Pancreas (tissue), 10 donors: Measurements from ENCODE around the gene KRT76. TPM values are rescaled to one million over a fixed set of nuclear protein-coding genes. Genes with fewer than 3 reads are reported as not detected.

Experiments
- ATAC-seq, 4 donors: fragments of 200-7000 bp; cut with Tn5 transposase; one replicate each; pipeline versions ENCODE4 v1.8.0 to v1.9.1; 2020; ENCODE audit warnings: mild to moderate bottlenecking in 4 of 4, moderate library complexity in 4 of 4
- DNase-seq, 6 donors: peaks; one replicate each; pipeline ENCODE4 v3.0.0-alpha.2; 2020
- FAIRE-seq: peaks from 2 replicates; lab custom pipeline; 2012; peaks lifted over from hg19 to GRCh38; lab: Jason Lieb, UNC
- H3K27ac ChIP-seq, 4 donors: fragments of 200-600 bp; sonication (generic); 1 replicate in 3 of 4; 2 replicates in 1 of 4; pipeline versions ENCODE4 v1.5.0 to v1.8.0; 2020
- H3K27me3 ChIP-seq, 4 donors: fragments of 200-600 bp; one replicate each; pipeline ENCODE4 v1.8.0; 2021
- H3K36me3 ChIP-seq, 3 donors: fragments of 200-600 bp; sonication (generic) in 1 of 3; one replicate each; pipeline versions ENCODE4 v1.5.0 to v1.8.0; 2020 to 2021
- H3K4me1 ChIP-seq, 3 donors: fragments of 200-600 bp; one replicate each; pipeline ENCODE4 v1.8.0; 2021
- H3K4me3 ChIP-seq, 4 donors: fragments of 200-600 bp; sonication (generic) in 2 of 4; one replicate each; pipeline versions ENCODE4 v1.5.0 to v1.8.0; 2020 to 2021
- H3K9me3 ChIP-seq, 4 donors: fragments of 200-600 bp; one replicate each; pipeline ENCODE4 v1.8.0; 2021
- CTCF ChIP-seq, 4 donors: fragments of 200-600 bp; sonication (generic) in 3 of 4; IDR thresholded peaks; one replicate each; pipeline versions ENCODE4 v1.5.0 to v1.8.0; 2021; ENCODE audit warnings: antibody characterized with exemption in 4 of 4
- WGBS, 2 donors: extraction: QIAGEN DNeasy Blood & Tissue Kit; methylation state at CpG; one replicate each; pipeline ENCODE4 v1.1.7; 2013; 5-methylcytosine and 5-hydroxymethylcytosine counted together
- intact Hi-C, 3 donors: fragments of 100-400 bp; cut with DNase I; formaldehyde crosslinking; loops; one replicate each; pipeline versions ENCODE4 v1.11.1 to v1.14.2; 2022
- polyA plus RNA-seq, 2 donors: library from polyadenylated mRNA; stranded (reverse); fragments of 200-250 nt; gene quantifications; one replicate each; pipeline ENCODE4 v1.2.3, GENCODE V29; 2013
- total RNA-seq, 6 donors: library from RNA; stranded (reverse); fragmentation: NEBNext Ultra II Directional in 4 of 6; extraction: Animal tissue kit (Norgen Biotek cat#: 25700) in 4 of 6; gene quantifications; one replicate each; pipeline versions ENCODE4 v1.2.1 to v1.2.4, GENCODE V29; 2021 to 2023
- donor health status: healthy with polysubstance abuse.
- donor health status: DM: no; HTN: no; CAD: no; lungs with moderate emphysema.
- donor health status: DM: no; HTN: no; CAD: no.
- donor health status: control.
- donor health status: control.
- donor health status: Bipolar disorder and iron deficiency.
- donor health status: DM: yes; HTN: yes; CAD: no.
- donor health status: DM: no; HTN: no; CAD: no.
- donor health status: DM: no; HTN: no; CAD: no.
- donor health status: DM: yes; HTN: yes; CAD: no.

Gene KRT76
- total and polyA plus RNA-seq, 8 donors = not detected

GRCh38 chr12:52744493-52745156 is 32.5 kb downstream of the KRT76 start:
- FAIRE-seq (no peak), ATAC-seq (no peak)
- no peak for TF ChIP-seq CTCF (IDR thresholded peaks at IDR 0.05)

DNA sequence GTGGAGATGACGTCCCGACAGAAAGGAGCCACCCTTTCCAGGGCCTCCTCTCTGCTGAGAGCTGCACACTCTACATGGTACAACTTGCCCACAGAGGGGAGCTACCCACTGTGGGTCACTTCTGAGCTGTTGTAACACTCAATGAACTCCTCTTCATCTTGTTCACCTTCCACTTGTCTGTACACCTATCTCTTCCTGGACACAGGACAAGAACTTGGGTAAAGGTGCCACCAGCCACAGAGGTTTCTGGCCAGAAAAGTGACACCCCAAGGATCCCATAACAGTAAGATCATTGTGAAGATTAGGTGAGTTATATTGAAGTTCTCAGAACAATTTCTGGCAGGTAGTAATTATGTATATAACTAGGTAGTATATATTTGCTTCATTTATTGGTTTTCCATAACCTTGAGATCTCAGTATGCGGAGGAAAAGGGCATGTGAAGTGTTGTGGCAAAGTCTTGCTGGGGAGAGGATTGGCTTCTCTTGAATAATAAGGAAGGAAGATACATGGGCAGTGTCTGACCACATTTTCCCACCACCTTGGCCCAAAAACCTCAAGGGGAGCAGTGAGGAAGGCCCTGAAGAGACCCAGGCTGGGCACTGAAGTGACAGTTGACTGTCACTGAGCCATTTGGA is 34.2 kb downstream of the KRT76 start:
- ATAC-seq (no peak), FAIRE-seq (no peak), DNase-seq (no peak)
- Histone ChIP-seq H3K27ac (no peak overlapping the region), H3K36me3 (no peaks in the 10 kb centered on the region), H3K9me3 (no peaks in the 10 kb centered on the region), H3K27me3 (no peaks in the 10 kb centered on the region), H3K4me3 (no peak overlapping the region), H3K4me1 (no peaks in the 10 kb centered on the region)
- whole genome bisulfite sequencing, 2 donors = 63 to 86% methylated on average over 3 of the region's 3 CpGs
- intact Hi-C loops = no loop called here
- no peak for TF ChIP-seq CTCF (IDR thresholded peaks at IDR 0.05)

More at GRCh38 chr12:52744493-52745156, 32.5 kb downstream of the KRT76 start:
- H3K9me3 ChIP-seq = no peaks in the 10 kb centered on the region
- no peaks in the 10 kb centered on the region for H3K4me1 ChIP-seq
- no peaks in the 10 kb centered on the region for H3K27me3 ChIP-seq
- H3K36me3 ChIP-seq = no peaks in the 10 kb centered on the region
- no peak overlapping the region for H3K4me3 ChIP-seq
- intact Hi-C loops = no loop called here
- no peak overlapping the region for H3K27ac ChIP-seq
- no peak for DNase-seq
- 54% methylated on average over 1 of the region's 1 CpG for WGBS, 2 donors

- H3K27ac ChIP-seq = no peak overlapping the region
- no peak for TF ChIP-seq CTCF (IDR thresholded peaks at IDR 0.05)
Measured at GRCh38 chr12:52742196-52742580, 35.0 kb downstream of the KRT76 start.

DNA sequence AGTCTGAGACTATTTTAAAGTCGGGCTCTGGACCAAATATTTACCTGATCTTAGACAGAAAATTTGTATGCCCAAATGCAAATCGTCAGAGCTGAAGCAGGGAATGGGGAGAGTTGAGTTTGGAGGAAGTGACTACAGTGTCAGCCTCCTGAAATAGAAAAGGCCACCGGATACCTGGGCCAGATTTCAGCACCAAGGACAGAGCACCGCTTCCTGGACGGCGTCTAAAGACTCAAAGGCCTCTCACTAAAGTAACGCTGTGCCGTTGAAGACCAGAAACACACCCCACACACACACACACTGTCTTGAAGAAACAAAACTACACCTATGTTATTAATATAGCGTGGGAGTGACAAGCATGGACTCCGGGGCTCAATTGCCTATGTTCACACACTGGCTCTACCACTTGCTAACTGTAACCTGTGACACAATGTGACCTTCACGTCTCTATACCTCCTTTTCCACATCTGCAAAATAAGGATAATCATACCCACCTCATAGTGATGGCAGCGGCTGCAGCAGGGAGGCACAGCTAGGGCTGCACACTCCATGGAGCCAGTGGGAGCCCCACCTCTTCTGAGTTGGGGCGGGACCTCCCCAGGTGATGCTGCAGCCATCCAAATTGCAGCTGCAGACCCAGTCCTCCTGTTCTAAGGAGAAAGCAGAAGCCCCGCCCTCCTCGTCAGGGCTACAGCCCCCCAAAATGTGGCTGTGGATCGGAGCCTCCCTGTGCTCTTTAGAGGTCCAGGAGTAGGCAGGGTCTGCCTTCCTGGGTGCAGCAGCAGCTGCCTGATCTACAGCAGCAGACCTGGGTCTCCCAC is 35.6 kb downstream of the KRT76 start:
- no peak overlapping the region for H3K27ac ChIP-seq
- no peak for FAIRE-seq
- no peaks in the 10 kb centered on the region for H3K27me3 ChIP-seq
- 14 to 16% methylated on average over 16 of the region's 16 CpGs for WGBS, 2 donors
- peak in 3 of 4 donors; percentile 72 to 93 (median 91) for ATAC-seq
- TF ChIP-seq CTCF (IDR thresholded peaks at IDR 0.05) = no peak
- DNase-seq = peak; percentile 55 to 87 (median 68)
- intact Hi-C loops = no loop called here
- no peaks in the 10 kb centered on the region for H3K36me3 ChIP-seq
- no peaks in the 10 kb centered on the region for H3K9me3 ChIP-seq
- no peak overlapping the region for H3K4me3 ChIP-seq
- H3K4me1 ChIP-seq = no peaks in the 10 kb centered on the region

More at GRCh38 chr12:52742196-52742580, 35.0 kb downstream of the KRT76 start:
- H3K4me1 ChIP-seq = no peaks in the 10 kb centered on the region
- H3K27me3 ChIP-seq = no peaks in the 10 kb centered on the region
- no peaks in the 10 kb centered on the region for H3K36me3 ChIP-seq
- intact Hi-C loops = no loop called here
- ATAC-seq (no peak), DNase-seq (no peak), FAIRE-seq (no peak)
- 63 to 75% methylated on average over 7 of the region's 7 CpGs for WGBS, 2 donors
- no peak overlapping the region for H3K4me3 ChIP-seq
- H3K9me3 ChIP-seq = no peaks in the 10 kb centered on the region
